ENCODE results near the gene RAB11FIP4. TPM values are rescaled to one million over a fixed set of nuclear protein-coding genes. Genes with fewer than 3 reads are reported as not detected.

Gene RAB11FIP4
- total and polyA plus RNA-seq, 2 donors (not counting 3 experiments of a cell fraction or from before 2014, with no cell fraction given): 0.08 to 0.38 TPM

- Histone ChIP-seq H3K4me2 (ENCODE audit: insufficient read depth, low read length) (no peak overlapping the region), H3K4me3 (replicated peaks in 1 of 3; ENCODE audit: insufficient read depth in 1 of 3, low read depth in 1 of 3, low read length in 3 of 3) (no peak overlapping the region), H2AFZ (ENCODE audit: low read depth, low read length) (no peak overlapping the region), H3K9ac (replicated peaks; ENCODE audit: extremely low read depth, insufficient read depth, low read length) (no peak overlapping the region), H3K27me3 (ENCODE audit: control insufficient read depth in 2 of 2, insufficient read depth in 2 of 2, low read length in 2 of 2) (no peaks in the 10 kb centered on the region), H3K79me2 (ENCODE audit: control insufficient read depth, insufficient read depth, low read length) (no peaks in the 10 kb centered on the region), H3K4me1 (ENCODE audit: control insufficient read depth, extremely low read depth, insufficient read depth, low read length) (no peaks in the 10 kb centered on the region), H4K20me1 (replicated peaks; ENCODE audit: control insufficient read depth, extremely low read depth, insufficient read depth, low read length) (no peaks in the 10 kb centered on the region), H3K9me3 (replicated peaks; ENCODE audit: control insufficient read depth, insufficient read depth, low read length) (no peaks in the 10 kb centered on the region), H3K36me3 (ENCODE audit: control insufficient read depth in 2 of 2, extremely low read depth in 1 of 2, insufficient read depth in 2 of 2, low read length in 2 of 2) (no peaks in the 10 kb centered on the region), H3K27ac (ENCODE audit: insufficient read depth, low read depth, low read length) (no peak overlapping the region), H3K9me1 (replicated peaks; ENCODE audit: control insufficient read depth, extremely low read depth, insufficient read depth, low read length) (no peaks in the 10 kb centered on the region)
- TF ChIP-seq GATA2 (IDR thresholded peaks at IDR 0.05; ENCODE audit: insufficient read depth, insufficient read length, low read depth, low read length): no peak
- TF ChIP-seq JUN (IDR thresholded peaks at IDR 0.05; ENCODE audit: borderline replicate concordance, insufficient read depth, insufficient read length, low read depth): no peak
- TF ChIP-seq MYC (IDR thresholded peaks at IDR 0.05; ENCODE audit: low read depth, low read length): no peak
- TF ChIP-seq POLR2A (IDR thresholded peaks at IDR 0.05; ENCODE audit: low read depth, low read length): no peak
- no peak for TF ChIP-seq POLR2AphosphoS5 (IDR thresholded peaks at IDR 0.05; ENCODE audit: insufficient read depth, low read depth, low read length)
- TF ChIP-seq FOS (IDR thresholded peaks at IDR 0.05; ENCODE audit: borderline replicate concordance, insufficient read depth, low read length): no peak
- no peak for TF ChIP-seq EZH2 (IDR thresholded peaks at IDR 0.05; ENCODE audit: borderline replicate concordance, low read depth, low read length, severe bottlenecking)
- no peak for TF ChIP-seq CTCF (IDR thresholded peaks at IDR 0.05; ENCODE audit: extremely low read depth in 1 of 2, insufficient read depth in 1 of 2, low read depth in 1 of 2, low read length in 2 of 2)
- intact Hi-C loops (cut with micrococcal nuclease) (no loop called here), dilution Hi-C loops (cut with MboI; ENCODE audit: extremely low pct_ligation_motif_present, low sequenced_read_pairs) (no loop called here)
- FAIRE-seq (no peak), DNase-seq (ENCODE audit: low read depth, low spot score) (no peak)
- ChIA-PET POLR2A (no interaction called here), CTCF (interaction anchor here (1.0 to 5.9 kb wide), 4 partner anchors 18 to 311 kb away, joined by 3 to 48 read pairs (median 5); no protein-coding TSS in a partner anchor)
- no TSS peak for BruUV-seq (replicated peaks)
Measured at GRCh38 chr17:31531336-31531980, 140.0 kb downstream of the RAB11FIP4 start.
